Gastrocnemius medialis (tissue), 4 donors: ENCODE data around the gene ZNF710.

Experiments used
- CTCF ChIP-seq, 5 experiments: fragments of 450-650 bp in 3 of 5; fragments of 200-600 bp in 2 of 5; sonication (generic) in 2 of 5; IDR thresholded peaks in 4 of 5; conservative IDR thresholded peaks in 1 of 5; 1 replicate in 4 of 5; 2 replicates in 1 of 5; pipeline ENCODE4 v1.5.1; 2016 to 2019; ENCODE audit warnings: antibody characterized with exemption in 5 of 5, mild to moderate bottlenecking in 3 of 5, moderate library complexity in 3 of 5
- POLR2A ChIP-seq, 2 donors: fragments of 450-650 bp; IDR thresholded peaks; one replicate each; pipeline ENCODE4 v1.6.1; 2017; ENCODE audit warnings: antibody characterized with exemption in 2 of 2, mild to moderate bottlenecking in 2 of 2, moderate library complexity in 2 of 2

GRCh38 chr15:90004252-90004651 lies 3.1 kb downstream of the ZNF710 start:
- TF ChIP-seq CTCF (IDR thresholded peaks at IDR 0.05 in 4 of 5, conservative IDR thresholded peaks at IDR 0.05 in 1 of 5) (no peak), POLR2A (IDR thresholded peaks at IDR 0.05) (no peak)
